Activated naive CD8-positive, alpha-beta T cell treated with anti-CD3 and anti-CD28 coated beads for 36 hours (primary cell): ENCODE results near the gene RINL. TPM values are rescaled to one million over a fixed set of nuclear protein-coding genes. Genes with fewer than 3 reads are reported as not detected.

Experiments used
- DNase-seq: peaks from one replicate; pipeline ENCODE4 v3.0.0; 2021
- H3K27ac Mint-ChIP-seq: one replicate; pipeline ENCODE4 v1.8.0; 2022; ENCODE audit warnings: mild to moderate bottlenecking, moderate library complexity, mixed read lengths
- H3K27me3 Mint-ChIP-seq: one replicate; pipeline ENCODE4 v1.8.0; 2022; ENCODE audit warnings: mild to moderate bottlenecking, mixed read lengths
- H3K36me3 Mint-ChIP-seq: one replicate; pipeline ENCODE4 v1.8.0; 2021; ENCODE audit warnings: mild to moderate bottlenecking, mixed read lengths
- H3K4me1 Mint-ChIP-seq: one replicate; pipeline ENCODE4 v1.8.0; 2021; ENCODE audit warnings: mixed read lengths
- H3K4me3 Mint-ChIP-seq: one replicate; pipeline ENCODE4 v1.8.0; 2022; ENCODE audit warnings: mild to moderate bottlenecking, moderate library complexity, mixed read lengths
- H3K9me3 Mint-ChIP-seq: one replicate; pipeline ENCODE4 v1.8.0; 2022; ENCODE audit warnings: mixed read lengths
- total RNA-seq, 2 experiments: library from RNA; stranded (reverse); gene quantifications; one replicate each; pipeline ENCODE4 v1.2.3, GENCODE V29; 2021

Gene RINL, protein sequence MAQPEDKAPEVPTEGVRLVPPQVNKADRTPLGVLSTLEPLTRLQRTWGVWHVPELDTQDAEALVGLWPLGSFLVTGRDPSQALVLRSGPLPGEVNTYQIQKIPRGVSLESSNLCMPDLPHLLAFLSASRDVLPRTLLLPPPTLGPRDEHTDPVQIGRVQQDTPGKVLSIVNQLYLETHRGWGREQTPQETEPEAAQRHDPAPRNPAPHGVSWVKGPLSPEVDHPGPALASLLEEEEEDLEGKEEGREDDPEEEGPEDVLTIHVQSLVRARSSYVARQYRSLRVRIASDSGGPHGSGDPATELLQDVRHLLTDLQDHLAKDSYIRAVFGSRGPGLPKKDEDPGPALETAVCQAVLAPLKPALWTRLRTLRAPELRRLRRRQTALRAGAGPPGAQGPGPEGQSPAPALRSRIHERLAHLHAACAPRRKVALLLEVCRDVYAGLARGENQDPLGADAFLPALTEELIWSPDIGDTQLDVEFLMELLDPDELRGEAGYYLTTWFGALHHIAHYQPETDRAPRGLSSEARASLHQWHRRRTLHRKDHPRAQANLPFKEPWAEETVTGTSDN
- total RNA-seq = 10 to 100 TPM; 74.0 to 75.0 TPM

DNA sequence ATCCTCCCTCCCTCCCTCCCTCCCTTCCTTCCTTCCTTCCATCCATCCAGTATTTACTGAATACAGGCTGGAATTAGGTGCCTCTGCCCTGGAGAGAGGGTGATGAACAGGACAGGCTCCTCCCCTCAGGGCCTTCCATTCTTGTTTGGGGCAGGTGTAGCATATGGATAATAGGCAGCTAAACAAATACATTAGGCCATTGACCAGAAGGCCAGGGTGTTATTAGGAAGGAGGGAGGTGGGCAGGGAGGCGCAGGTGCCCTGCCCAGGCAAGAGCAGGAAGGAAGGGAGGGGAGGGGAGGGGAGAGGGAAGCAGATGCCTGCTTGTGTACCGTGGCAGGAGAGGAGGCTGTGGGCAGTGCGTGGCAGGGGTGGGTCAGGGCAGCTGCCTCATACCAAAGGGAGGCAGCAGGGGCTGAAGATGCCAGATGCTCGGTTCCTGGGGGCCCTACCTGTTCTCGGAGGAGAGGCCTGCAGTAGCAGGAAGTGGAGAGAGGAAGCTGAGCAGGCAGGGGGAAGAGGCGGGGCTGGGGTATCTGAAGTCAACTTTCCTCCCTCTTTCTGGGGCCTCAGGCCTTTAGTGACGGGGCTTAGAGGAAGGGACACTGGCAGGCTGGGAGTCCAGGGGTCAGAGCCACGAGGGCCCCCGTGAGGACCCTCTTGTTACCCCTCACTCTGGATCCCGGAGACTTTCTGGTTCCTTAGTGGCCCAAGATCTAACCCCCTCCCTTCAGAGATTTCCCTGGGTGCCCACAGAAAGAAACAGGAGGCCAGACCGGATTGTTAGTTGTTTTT lies at the start of gene RINL:
RINL (minus strand) TSS at position 495 of the 794 bp plus-strand sequence. CDS start 1,533 bp downstream, outside the sequence.
- H3K27ac Mint-ChIP-seq = peak within 1 kb of the TSS; percentile 95
- H3K9me3 Mint-ChIP-seq = no peaks in the 10 kb centered on the region
- peak within 1 kb of the TSS; percentile 91 for H3K4me3 Mint-ChIP-seq
- no peaks in the 10 kb centered on the region for H3K27me3 Mint-ChIP-seq
- H3K36me3 Mint-ChIP-seq = peaks cover 2% of the 10 kb centered on the region
- peaks cover 24% of the 10 kb centered on the region for H3K4me1 Mint-ChIP-seq
- DNase-seq = peak; percentile 71

DNA sequence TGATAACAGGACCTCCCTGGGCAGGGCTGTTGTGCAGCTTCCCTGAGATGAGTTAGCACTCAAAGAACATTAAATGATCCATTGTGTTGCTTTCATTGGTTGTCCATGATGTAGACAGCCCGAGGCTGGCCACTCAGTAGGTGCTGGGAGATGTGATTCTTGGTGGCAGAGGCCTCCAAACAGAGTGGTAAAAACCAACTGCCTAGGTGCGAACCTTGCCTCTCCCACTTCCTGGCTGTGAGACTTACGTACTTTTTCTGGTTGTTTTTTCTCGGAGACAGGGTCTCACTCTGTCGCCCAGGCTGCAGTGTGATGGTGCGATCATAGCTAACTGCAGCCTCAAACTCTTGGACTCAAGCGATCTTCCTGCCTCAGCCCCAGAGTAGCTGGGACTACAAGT lies 46.3 kb upstream of the RINL start:
- no peak for DNase-seq
- Mint-ChIP-seq H3K27me3 (no peaks in the 10 kb centered on the region), H3K4me3 (no peak overlapping the region), H3K27ac (no peak overlapping the region), H3K36me3 (peaks cover 12% of the 10 kb centered on the region), H3K9me3 (no peaks in the 10 kb centered on the region), H3K4me1 (peaks cover 10% of the 10 kb centered on the region)

DNA sequence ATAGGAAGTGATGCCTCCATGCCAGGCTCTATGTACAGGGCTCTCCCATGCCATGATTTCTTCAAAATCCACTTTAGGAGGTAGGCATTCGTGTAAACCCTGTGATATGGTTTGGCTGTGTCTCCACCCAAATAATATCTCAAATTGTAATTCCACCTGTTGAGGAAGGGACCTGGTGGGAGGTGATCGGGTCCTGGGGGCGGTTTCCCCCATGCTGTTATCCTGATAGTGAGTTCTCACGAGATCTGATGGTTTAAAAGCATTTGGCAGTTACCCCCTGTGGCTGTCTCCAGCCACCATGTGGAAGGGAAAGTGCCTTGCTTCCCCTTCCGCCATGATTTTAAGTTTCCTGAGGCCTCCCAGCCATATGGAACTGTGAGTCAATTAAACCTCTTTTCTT lies 44.4 kb upstream of the RINL start:
- H3K4me1 Mint-ChIP-seq = no peaks in the 10 kb centered on the region
- DNase-seq = no peak
- no peak overlapping the region for H3K4me3 Mint-ChIP-seq
- no peak overlapping the region for H3K27ac Mint-ChIP-seq
- H3K36me3 Mint-ChIP-seq = peaks cover 8% of the 10 kb centered on the region
- no peaks in the 10 kb centered on the region for H3K9me3 Mint-ChIP-seq
- H3K27me3 Mint-ChIP-seq = no peaks in the 10 kb centered on the region

DNA sequence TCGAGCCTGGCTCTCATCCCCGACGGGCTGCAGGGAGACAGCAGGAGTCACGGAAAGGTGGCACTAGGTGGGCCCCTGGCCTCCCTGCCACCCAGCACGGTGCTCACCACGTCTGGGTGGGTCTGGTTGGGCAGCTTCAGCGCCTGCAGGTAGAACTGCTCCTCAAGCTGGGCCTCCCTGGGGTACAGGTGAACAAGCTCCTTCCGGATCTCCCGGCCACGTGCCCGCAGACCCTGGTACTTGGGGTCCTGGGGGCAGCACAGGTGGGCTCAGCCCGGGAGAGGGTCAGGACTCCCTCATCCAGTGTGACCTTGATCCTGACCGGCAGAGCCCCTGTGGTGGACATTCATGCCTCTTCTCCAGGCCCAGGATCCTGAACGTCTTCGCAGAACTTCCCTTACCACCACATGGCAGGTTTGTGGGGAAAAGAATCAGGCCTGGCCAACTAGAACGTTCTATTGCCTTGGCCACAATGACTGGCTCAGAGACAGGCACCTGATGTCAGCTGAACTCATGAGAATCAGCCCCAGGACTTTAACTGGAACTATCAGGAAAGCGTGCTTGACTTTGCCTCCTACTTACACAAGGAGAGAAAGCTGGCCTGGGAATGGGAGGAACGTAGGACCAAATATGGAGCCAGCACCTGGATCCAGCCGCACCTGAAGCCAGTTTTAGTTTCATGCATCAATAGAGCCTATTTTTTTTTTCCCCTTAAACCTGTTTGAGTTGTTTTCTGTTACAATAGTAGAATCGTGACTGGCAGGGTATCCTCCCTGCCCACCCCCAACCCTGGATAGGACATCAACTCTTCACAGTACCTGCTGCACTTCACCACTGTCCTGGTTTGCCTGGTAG lies 43.6 kb upstream of the RINL start:
- H3K27ac Mint-ChIP-seq = no peak overlapping the region
- H3K4me3 Mint-ChIP-seq = no peak overlapping the region
- no peaks in the 10 kb centered on the region for H3K27me3 Mint-ChIP-seq

DNA sequence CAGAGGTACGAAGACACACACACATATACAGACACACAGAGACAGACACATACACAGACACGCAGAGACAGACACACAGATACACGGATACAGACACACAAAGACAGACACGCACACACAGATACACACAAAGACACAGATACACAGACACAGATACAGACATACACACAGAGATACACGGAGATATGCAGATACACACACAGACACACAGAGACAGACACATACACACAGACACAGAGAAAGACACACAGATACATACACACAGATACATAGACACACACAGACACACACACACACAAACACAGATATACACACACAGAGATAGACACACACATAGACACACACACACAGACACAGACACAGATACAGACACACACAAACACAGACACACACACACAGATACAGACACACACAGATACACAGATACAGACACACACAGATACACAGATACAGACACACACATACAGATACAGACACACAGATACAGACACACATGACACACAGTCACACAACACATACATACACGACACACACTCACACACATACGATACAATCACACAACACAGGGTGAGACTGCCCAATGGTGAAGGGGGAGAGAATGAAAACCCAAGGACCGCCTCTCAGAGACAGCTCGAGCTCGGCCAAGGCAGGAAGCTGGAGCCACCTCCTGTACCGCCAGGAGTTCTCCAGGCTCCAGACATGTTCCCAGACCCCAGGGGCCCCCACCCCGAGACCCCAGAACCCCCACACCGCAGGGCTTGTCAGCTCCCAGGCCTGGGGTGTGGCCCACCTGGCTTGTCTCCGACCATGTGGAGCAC lies 42.7 kb upstream of the RINL start:
- Mint-ChIP-seq H3K36me3 (peaks cover 8% of the 10 kb centered on the region), H3K27me3 (no peaks in the 10 kb centered on the region)
- DNase-seq = no peak

More for the DNA sequence above, 43.6 kb upstream of the RINL start:
- DNase-seq = no peak
- Mint-ChIP-seq H3K9me3 (no peaks in the 10 kb centered on the region), H3K4me1 (no peaks in the 10 kb centered on the region), H3K36me3 (peaks cover 8% of the 10 kb centered on the region)

DNA sequence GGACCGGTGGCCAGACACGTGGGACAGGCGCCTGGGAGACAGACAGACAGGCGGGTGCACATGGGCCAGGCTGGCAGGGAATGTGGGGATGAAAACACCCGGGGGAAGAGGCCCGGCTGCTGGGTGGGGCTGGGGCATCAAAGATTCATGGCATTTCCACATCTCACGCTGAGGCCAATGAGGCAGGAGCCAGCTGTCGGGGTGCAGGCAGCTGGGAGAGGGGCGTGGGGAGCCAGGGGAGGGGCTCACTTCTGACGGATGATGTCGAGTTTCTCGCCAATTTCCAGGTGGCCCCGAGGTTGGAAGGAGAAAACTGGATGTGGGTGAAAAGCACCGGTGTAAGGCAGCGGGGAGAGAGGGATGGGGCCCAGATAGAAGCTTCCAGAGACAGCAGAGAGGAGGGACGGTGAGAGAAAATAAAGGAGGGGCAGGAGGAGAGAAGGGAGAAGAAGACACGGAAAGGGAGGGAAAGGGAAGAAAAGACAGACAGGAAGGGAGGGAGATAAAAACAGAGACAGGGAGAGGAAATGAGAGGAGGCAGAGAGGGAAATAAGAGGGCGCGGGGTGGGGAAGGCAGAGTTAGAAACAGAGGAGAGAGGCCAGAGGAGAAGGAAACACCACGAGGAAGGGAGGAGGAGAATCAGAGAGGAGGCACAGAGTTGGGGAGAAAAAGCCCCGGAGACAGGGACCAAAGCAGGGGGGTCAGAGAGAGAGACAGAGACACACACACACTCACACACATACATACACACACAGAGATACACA lies 41.9 kb upstream of the RINL start:
- H3K4me3 Mint-ChIP-seq = no peak overlapping the region
- DNase-seq = no peak
- no peaks in the 10 kb centered on the region for H3K9me3 Mint-ChIP-seq
- no peaks in the 10 kb centered on the region for H3K27me3 Mint-ChIP-seq
- peaks cover 8% of the 10 kb centered on the region for H3K36me3 Mint-ChIP-seq
- no peaks in the 10 kb centered on the region for H3K4me1 Mint-ChIP-seq
- no peak overlapping the region for H3K27ac Mint-ChIP-seq

More for the DNA sequence above, 42.7 kb upstream of the RINL start:
- H3K9me3 Mint-ChIP-seq = no peaks in the 10 kb centered on the region
- H3K4me1 Mint-ChIP-seq = no peaks in the 10 kb centered on the region
- H3K27ac Mint-ChIP-seq = no peak overlapping the region
- H3K4me3 Mint-ChIP-seq = no peak overlapping the region

DNA sequence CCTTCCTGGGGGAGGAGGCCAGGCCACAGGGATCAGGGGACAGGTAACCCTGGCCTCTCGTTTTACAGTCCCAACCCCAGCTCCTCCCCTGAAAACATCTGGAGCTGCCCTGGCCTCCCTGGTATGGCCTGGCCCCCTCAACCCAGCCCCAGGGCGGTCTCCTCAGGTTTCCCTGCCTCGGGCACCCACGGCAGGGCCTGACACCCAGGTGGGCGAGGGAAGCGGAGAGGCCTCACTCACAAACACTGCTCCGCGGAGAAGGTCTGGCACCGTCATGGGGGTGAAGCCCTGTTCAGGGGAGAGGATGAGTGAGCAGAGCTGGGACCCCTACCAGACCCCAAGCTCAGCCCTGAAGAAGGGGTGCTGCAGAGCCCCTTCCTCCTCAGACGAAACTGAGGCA lies 40.5 kb upstream of the RINL start:
- Mint-ChIP-seq H3K4me3 (no peak overlapping the region), H3K4me1 (no peaks in the 10 kb centered on the region), H3K36me3 (peaks cover 14% of the 10 kb centered on the region), H3K27ac (no peak overlapping the region), H3K9me3 (no peaks in the 10 kb centered on the region), H3K27me3 (no peaks in the 10 kb centered on the region)
- no peak for DNase-seq

DNA sequence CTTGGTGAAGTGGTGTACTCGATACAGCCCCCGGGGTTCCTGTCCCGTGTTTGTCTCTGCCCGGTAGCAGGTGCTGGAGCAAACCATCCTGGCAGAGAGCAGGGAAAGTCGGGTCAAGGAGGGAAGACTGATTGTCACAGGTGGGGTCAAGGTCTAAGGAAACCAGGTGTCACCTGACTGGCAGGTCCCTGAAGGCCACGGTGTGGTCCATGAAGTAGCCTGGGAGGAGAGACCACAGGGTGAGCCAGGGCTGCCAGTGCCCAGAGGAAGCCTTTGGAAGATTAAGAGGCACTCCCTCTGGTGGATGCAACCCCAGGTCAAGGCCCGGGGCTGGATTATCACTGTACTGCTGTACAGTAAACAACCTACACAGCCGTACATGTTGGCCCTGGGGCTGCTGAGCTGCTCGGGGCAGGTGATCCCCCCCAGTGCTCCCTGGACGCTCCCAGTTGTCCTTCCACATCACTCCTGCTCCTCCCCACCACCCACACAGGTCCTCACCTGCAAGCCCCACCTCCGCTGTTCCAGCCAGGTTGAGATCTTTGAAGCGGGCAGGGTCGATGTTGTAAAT lies 39.9 kb upstream of the RINL start:
- Mint-ChIP-seq H3K27ac (no peak overlapping the region), H3K27me3 (no peaks in the 10 kb centered on the region), H3K4me3 (no peak overlapping the region), H3K36me3 (peaks cover 14% of the 10 kb centered on the region), H3K9me3 (no peaks in the 10 kb centered on the region), H3K4me1 (peaks cover 1% of the 10 kb centered on the region)
- no peak for DNase-seq

DNA sequence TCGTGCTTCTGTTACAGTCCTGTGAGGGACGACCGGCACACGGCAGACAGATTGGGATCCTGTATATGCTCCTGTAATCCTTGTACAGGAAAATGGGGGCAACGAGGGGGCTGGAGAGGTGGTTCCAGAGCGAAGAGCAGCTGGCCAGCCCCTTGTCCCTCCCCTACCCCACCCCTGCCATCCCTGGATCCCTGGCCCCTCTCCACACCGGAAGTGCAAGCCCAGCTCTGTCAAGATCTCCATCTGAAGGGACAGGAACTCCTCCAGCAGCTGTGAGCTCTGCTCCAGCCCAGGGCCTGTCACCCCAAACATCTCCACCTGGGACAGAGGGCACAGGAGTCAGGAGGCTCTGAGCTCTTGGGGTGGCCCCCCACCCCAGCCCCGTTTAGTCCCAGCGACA lies 39.4 kb upstream of the RINL start:
- Mint-ChIP-seq H3K36me3 (peaks cover 14% of the 10 kb centered on the region), H3K27me3 (no peaks in the 10 kb centered on the region), H3K27ac (no peak overlapping the region), H3K4me3 (no peak overlapping the region), H3K9me3 (no peaks in the 10 kb centered on the region), H3K4me1 (peaks cover 6% of the 10 kb centered on the region)
- no peak for DNase-seq

DNA sequence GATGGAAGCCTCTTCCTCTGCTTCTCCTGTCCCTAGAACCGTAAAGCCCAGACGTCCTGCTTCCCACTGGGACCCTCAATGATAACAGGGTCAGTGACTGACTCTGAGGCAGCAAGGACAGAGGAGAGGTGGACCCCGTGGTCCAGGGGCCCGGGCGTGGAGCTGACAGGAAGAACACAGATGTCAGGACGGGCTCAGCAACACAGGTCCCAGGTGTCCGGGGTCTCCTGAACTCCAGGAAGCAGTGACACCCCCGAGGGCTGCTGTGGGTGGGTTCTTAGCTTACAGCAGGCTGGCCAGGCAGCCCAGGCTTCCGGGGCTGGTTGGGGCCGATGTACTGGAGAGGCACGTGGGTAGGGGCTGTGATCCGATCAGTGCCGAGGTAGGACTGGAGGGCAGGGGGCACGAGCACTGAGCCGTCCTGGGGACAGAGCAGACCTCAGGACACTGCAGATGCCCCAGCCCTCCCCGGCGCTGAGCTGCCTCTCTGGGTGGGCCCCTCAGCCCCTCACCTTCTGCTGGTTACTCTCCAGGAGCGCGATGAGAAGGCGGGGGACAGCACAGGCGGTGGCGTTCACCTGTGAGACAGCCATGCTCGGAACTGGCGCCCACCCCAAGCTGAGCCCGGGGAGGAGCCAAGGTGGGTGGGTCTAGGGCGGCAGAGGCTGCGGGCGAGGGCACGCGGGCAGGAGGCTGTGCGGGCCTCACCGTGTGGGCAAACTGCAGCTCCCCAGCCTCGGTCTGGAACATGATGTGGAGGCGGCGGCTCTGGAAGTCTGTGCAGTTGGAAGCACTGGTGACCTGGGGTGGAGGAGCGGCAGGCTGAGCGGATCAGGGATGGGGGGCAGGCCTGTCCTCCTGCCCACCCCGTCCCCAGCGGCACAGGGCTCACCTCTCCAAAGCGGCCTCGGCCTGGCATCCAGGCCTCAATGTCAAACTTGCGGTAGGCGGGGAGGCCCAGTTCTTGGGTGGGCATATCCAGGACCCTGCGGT lies 37.5 kb upstream of the RINL start:
- peaks cover 5% of the 10 kb centered on the region for H3K36me3 Mint-ChIP-seq

DNA sequence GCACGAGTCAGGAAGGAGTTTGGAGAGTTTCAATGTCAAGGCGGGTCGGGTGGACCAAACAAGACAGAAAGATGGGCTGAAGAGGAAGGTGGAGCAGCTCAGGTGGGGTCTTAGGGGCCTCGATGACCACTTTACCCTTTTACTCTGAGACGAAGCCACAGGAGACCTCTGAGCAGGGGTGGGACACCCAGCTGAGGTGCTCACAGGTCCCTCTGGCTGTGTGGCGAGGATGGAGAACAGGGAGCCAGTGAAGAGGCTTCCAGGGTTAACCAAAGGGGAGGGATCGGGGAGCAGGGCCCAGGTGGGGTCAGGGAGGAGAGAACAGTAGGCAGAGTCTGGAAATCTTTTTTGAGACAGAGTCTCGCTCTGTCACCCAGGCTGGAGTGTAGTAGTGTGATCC lies 35.9 kb upstream of the RINL start:
- H3K36me3 Mint-ChIP-seq = peaks cover 5% of the 10 kb centered on the region
- no peaks in the 10 kb centered on the region for H3K27me3 Mint-ChIP-seq
- no peak overlapping the region for H3K4me3 Mint-ChIP-seq
- H3K9me3 Mint-ChIP-seq = no peaks in the 10 kb centered on the region
- DNase-seq = no peak
- no peak overlapping the region for H3K27ac Mint-ChIP-seq
- peaks cover 8% of the 10 kb centered on the region for H3K4me1 Mint-ChIP-seq

More for the DNA sequence above, 37.5 kb upstream of the RINL start:
- Mint-ChIP-seq H3K27me3 (no peaks in the 10 kb centered on the region), H3K27ac (no peak overlapping the region), H3K4me1 (peaks cover 7% of the 10 kb centered on the region), H3K4me3 (no peak overlapping the region), H3K9me3 (no peaks in the 10 kb centered on the region)
- DNase-seq = no peak
